Kidney (tissue), 14 donors: ENCODE data around the gene SKAP2. TPM values are rescaled to one million over a fixed set of nuclear protein-coding genes. Genes with fewer than 3 reads are reported as not detected.

ENCODE experiments used
- DNase-seq, 5 donors: peaks; one replicate each; pipeline ENCODE4 v3.0.0-alpha.2; 2013 to 2020
- FAIRE-seq: peaks from 2 replicates; lab custom pipeline; 2012; peaks lifted over from hg19 to GRCh38; lab: Jason Lieb, UNC
- H3K27ac ChIP-seq, 2 donors: one replicate each; pipeline ENCODE4 v1.7.0; 2013; ENCODE audit warnings: low read depth in 2 of 2, low read length in 2 of 2, inconsistent platforms in 1 of 2
- H3K27me3 ChIP-seq: one replicate; pipeline ENCODE4 v1.7.1; 2013; ENCODE audit warnings: low read length, inconsistent platforms; ENCODE audit not compliant: control insufficient read depth, insufficient read depth
- H3K36me3 ChIP-seq, 3 donors: one replicate each; pipeline versions ENCODE4 v1.7.0 to v1.7.1; 2013; ENCODE audit warnings: low read length in 3 of 3, control low read depth in 1 of 3, inconsistent platforms in 1 of 3; ENCODE audit not compliant: insufficient read depth in 3 of 3, control insufficient read depth in 2 of 3
- H3K4me1 ChIP-seq, 3 donors: one replicate each; pipeline versions ENCODE4 v1.7.0 to v1.7.1; 2013; ENCODE audit warnings: low read length in 3 of 3, inconsistent platforms in 1 of 3, low read depth in 1 of 3; ENCODE audit not compliant: control insufficient read depth in 2 of 3, insufficient read depth in 2 of 3
- H3K4me3 ChIP-seq, 3 donors: one replicate each; pipeline versions ENCODE4 v1.7.0 to v1.8.1; 2013; ENCODE audit warnings: low read length in 3 of 3, control low read depth in 1 of 3, inconsistent platforms in 1 of 3
- H3K9ac ChIP-seq, 3 donors: one replicate each; pipeline versions ENCODE4 v1.7.0 to v1.7.1; 2013; ENCODE audit warnings: low read length in 3 of 3, control low read depth in 1 of 3, inconsistent platforms in 1 of 3
- H3K9me3 ChIP-seq, 3 donors: one replicate each; pipeline versions ENCODE4 v1.7.0 to v1.7.1; 2013; ENCODE audit warnings: low read length in 3 of 3, control low read depth in 1 of 3, inconsistent platforms in 1 of 3; ENCODE audit not compliant: control insufficient read depth in 2 of 3, insufficient read depth in 1 of 3
- intact Hi-C: fragments of 100-400 bp; cut with DNase I; formaldehyde crosslinking; loops from one replicate; pipeline ENCODE4 v1.11.1; 2022
- polyA plus RNA-seq: library from polyadenylated mRNA; stranded (reverse); fragments of 350-450 nt; fragmentation: Illumina TruSeq; extraction: RNeasy Lipid Tissue Mini Kit (QIAGEN cat#74804); gene quantifications from one replicate; pipeline ENCODE4 v1.2.3, GENCODE V29; 2014; ENCODE audit warnings: low read depth, low replicate concordance; ENCODE audit not compliant: insufficient read depth
- total RNA-seq: library from RNA; stranded (reverse); fragmentation: NEBNext Ultra II Directional; extraction: Animal tissue kit (Norgen Biotek cat#: 25700); gene quantifications from one replicate; pipeline ENCODE4 v1.2.1, GENCODE V29; 2021
- TF ChIP-seq, protein P1 (sequence below): IDR thresholded peaks from 3 replicates; pipeline ENCODE4 v1.5.1; 2012; ENCODE audit warnings: mild to moderate bottlenecking, moderate library complexity, borderline replicate concordance; ENCODE audit not compliant: insufficient read depth; ENCODE audit errors: extremely low read depth
- donor health status: control.
- donor health status: control.
- donor health status: control.
- donor health status: control.
- donor health status: control.
- donor health status: DM: yes; HTN: yes; CAD: no.
- donor health status: Normal renal cell carcinoma (clear cell type).

Gene SKAP2
- total and polyA plus RNA-seq, 2 donors from 2014 or later: 20.0 to 75.8 TPM

DNA sequence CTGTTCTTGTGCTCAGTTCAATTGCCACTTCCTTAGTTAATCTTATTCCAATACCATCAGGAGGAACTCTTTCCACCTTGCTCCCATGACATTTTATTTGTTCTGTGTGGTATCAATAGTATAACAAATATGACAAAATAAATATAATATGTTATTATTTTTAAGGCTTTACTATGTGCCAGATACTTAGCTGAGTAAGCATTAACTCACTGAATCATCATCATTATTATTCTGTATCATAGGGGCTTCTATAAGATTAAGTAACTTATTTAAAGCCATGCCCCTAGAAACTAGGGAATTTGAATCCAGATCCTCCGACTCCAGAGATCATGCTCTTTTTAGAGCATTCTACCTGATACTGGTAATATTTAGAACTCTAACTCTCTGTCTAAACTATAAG is 33.5 kb upstream of the SKAP2 start:
- H3K36me3 ChIP-seq: no peaks in the 10 kb centered on the region
- intact Hi-C loops: no loop called here
- H3K9ac ChIP-seq: no peak overlapping the region
- H3K27me3 ChIP-seq: no peaks in the 10 kb centered on the region
- H3K9me3 ChIP-seq: no peaks in the 10 kb centered on the region
- FAIRE-seq: no peak
- no peak overlapping the region for H3K27ac ChIP-seq
- no peak for DNase-seq
- no peaks in the 10 kb centered on the region for H3K4me1 ChIP-seq
- TF ChIP-seq, protein P1, sequence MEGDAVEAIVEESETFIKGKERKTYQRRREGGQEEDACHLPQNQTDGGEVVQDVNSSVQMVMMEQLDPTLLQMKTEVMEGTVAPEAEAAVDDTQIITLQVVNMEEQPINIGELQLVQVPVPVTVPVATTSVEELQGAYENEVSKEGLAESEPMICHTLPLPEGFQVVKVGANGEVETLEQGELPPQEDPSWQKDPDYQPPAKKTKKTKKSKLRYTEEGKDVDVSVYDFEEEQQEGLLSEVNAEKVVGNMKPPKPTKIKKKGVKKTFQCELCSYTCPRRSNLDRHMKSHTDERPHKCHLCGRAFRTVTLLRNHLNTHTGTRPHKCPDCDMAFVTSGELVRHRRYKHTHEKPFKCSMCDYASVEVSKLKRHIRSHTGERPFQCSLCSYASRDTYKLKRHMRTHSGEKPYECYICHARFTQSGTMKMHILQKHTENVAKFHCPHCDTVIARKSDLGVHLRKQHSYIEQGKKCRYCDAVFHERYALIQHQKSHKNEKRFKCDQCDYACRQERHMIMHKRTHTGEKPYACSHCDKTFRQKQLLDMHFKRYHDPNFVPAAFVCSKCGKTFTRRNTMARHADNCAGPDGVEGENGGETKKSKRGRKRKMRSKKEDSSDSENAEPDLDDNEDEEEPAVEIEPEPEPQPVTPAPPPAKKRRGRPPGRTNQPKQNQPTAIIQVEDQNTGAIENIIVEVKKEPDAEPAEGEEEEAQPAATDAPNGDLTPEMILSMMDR: no peak
- no peak overlapping the region for H3K4me3 ChIP-seq

DNA sequence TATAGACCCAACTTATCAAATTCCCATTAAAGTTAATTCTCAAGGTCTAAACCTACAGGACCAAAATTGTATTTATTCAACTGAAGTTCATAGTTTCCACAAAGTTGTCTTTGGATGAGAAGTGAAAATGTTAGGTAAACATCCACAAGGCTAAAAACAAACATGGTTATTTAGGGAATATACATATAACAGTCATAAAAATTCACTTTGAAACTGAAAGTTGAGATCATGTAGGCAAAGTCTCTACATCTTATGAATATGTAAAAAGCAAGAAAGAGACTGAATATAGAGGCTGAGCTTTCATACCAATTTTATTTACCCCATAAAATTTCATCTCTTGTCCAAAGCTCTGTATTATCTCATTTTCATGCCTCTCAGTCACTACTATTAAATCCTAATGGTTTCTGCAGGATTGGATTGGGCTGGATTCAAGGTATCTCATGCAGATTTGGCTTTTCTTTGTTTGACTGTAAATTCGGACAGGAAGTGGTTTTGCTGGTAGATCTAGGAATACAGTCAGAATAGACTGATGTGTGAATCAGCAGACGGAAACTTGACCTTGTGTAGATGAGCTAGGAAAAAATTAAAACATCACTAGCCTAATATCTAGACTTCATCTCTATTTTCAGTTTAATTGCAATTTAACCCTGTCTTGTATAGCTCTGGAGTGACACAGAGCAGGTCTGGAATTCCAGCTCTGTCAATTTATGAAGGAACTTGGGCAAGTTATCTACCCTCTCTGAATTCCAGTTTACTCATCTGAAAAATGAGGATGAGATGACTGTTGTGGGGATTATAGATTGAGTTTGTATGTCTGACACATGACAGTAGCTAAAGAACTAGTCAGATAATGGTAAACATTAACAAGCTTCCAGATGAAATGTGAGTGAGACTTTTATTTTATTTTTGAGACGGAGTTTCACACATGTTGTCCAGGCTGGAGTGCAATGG is 27.3 kb upstream of the SKAP2 start:
- no peak for FAIRE-seq
- intact Hi-C loops: no loop called here

DNA sequence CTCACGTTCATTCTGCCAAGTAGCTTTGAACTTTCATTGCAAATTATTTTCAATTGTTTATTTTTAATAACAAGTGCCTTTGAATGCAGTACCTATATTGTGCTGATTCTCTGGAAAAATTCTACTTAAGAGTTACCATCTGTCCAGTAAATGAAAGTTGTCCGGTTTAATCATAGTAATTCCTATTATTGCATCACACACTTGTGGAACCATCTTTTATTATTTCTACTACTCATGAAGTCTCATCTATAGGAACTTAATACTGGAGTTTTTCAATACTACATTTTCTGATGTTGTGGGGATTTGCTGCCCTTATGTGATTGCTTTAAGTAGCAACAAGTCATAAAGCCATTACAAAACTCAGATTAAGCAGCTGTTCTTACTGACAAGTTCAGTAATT is 16.5 kb upstream of the SKAP2 start:
- H3K4me3 ChIP-seq: no peak overlapping the region
- DNase-seq (no peak), FAIRE-seq (no peak)
- intact Hi-C loops: no loop called here
- H3K27me3 ChIP-seq: no peaks in the 10 kb centered on the region
- H3K36me3 ChIP-seq: no peaks in the 10 kb centered on the region
- no peak overlapping the region for H3K27ac ChIP-seq
- H3K4me1 ChIP-seq: no peaks in the 10 kb centered on the region
- H3K9me3 ChIP-seq: peaks cover 0 to 3% (median 3%) of the 10 kb centered on the region in 3 donors
- H3K9ac ChIP-seq: no peak overlapping the region
- TF ChIP-seq, protein P1: no peak

More for the DNA sequence above, 27.3 kb upstream of the SKAP2 start:
- no peaks in the 10 kb centered on the region for H3K4me1 ChIP-seq
- TF ChIP-seq, protein P1: no peak
- no peaks in the 10 kb centered on the region for H3K27me3 ChIP-seq
- H3K4me3 ChIP-seq: no peak overlapping the region
- H3K36me3 ChIP-seq: no peaks in the 10 kb centered on the region
- no peak overlapping the region for H3K9ac ChIP-seq
- no peak for DNase-seq
- no peaks in the 10 kb centered on the region for H3K9me3 ChIP-seq
- H3K27ac ChIP-seq: no peak overlapping the region
